ENCODE data around the gene MKRN3.

Gene MKRN3

GRCh38 chr15:23567921-23568320 is 2.4 kb downstream of the MKRN3 start:
- Histone ChIP-seq H3K4me2 (ENCODE audit: low read length) (no peak overlapping the region), H2AFZ (no peak overlapping the region), H3K79me2 (no peaks in the 10 kb centered on the region), H3K9me3 (ENCODE audit: control insufficient read depth, low read length) (no peaks in the 10 kb centered on the region), H3K36me3 (ENCODE audit: control insufficient read depth, insufficient read depth, low read length) (no peaks in the 10 kb centered on the region), H3K9ac (no peak overlapping the region), H3K4me3 (ENCODE audit: low read depth, low read length) (no peak overlapping the region), H3K4me1 (no peaks in the 10 kb centered on the region), H3K27me3 (ENCODE audit: control insufficient read depth, insufficient read depth, low read length) (no peaks in the 10 kb centered on the region), H3K27ac (no peak overlapping the region)
- TF ChIP-seq, protein P1, sequence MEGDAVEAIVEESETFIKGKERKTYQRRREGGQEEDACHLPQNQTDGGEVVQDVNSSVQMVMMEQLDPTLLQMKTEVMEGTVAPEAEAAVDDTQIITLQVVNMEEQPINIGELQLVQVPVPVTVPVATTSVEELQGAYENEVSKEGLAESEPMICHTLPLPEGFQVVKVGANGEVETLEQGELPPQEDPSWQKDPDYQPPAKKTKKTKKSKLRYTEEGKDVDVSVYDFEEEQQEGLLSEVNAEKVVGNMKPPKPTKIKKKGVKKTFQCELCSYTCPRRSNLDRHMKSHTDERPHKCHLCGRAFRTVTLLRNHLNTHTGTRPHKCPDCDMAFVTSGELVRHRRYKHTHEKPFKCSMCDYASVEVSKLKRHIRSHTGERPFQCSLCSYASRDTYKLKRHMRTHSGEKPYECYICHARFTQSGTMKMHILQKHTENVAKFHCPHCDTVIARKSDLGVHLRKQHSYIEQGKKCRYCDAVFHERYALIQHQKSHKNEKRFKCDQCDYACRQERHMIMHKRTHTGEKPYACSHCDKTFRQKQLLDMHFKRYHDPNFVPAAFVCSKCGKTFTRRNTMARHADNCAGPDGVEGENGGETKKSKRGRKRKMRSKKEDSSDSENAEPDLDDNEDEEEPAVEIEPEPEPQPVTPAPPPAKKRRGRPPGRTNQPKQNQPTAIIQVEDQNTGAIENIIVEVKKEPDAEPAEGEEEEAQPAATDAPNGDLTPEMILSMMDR (IDR thresholded peaks at IDR 0.05): no peak

- Histone ChIP-seq H2AFZ (no peak overlapping the region), H3K79me2 (no peaks in the 10 kb centered on the region), H3K27me3 (ENCODE audit: control insufficient read depth, insufficient read depth, low read length) (no peaks in the 10 kb centered on the region), H3K9me3 (ENCODE audit: control insufficient read depth, low read length) (no peaks in the 10 kb centered on the region), H3K9ac (no peak overlapping the region), H3K36me3 (ENCODE audit: control insufficient read depth, insufficient read depth, low read length) (no peaks in the 10 kb centered on the region), H3K27ac (no peak overlapping the region), H3K4me1 (no peaks in the 10 kb centered on the region), H3K4me2 (ENCODE audit: low read length) (no peak overlapping the region), H3K4me3 (ENCODE audit: low read depth, low read length) (no peak overlapping the region)
- TF ChIP-seq, protein P1 (IDR thresholded peaks at IDR 0.05): no peak
These were observed 3.9 kb downstream of the MKRN3 start for GRCh38 chr15:23569151-23569925.

- Histone ChIP-seq H3K9ac (no peak overlapping the region), H3K9me3 (ENCODE audit: control insufficient read depth, low read length) (no peaks in the 10 kb centered on the region), H3K4me1 (no peaks in the 10 kb centered on the region), H3K27me3 (ENCODE audit: control insufficient read depth, insufficient read depth, low read length) (no peaks in the 10 kb centered on the region), H3K36me3 (ENCODE audit: control insufficient read depth, insufficient read depth, low read length) (no peaks in the 10 kb centered on the region), H3K79me2 (no peaks in the 10 kb centered on the region), H3K4me3 (ENCODE audit: low read depth, low read length) (no peak overlapping the region), H3K27ac (no peak overlapping the region), H3K4me2 (ENCODE audit: low read length) (no peak overlapping the region), H2AFZ (no peak overlapping the region)
- TF ChIP-seq, protein P1 (IDR thresholded peaks at IDR 0.05): no peak
These were observed 5.0 kb downstream of the MKRN3 start for GRCh38 chr15:23570486-23570885.

DNA sequence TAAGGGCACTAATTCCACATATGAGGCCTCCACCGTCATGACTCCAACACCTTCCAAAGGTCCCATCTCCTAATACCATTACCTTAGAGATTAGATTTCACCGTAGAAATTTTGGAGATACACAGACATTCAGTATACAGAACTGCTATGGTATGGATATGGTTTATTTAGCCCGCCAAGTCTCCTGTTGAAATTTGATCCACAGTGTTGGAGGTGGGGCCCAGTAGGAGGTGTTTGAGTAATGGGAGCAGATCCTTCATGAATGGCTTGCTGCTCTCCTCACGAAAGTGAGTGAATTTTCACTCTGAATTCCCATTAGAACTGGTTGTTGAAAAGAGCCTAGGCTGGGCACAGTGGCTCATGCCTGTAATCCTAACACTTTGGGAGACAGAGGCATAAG is 7.4 kb downstream of the MKRN3 start:
- no peaks in the 10 kb centered on the region for H3K79me2 ChIP-seq

More for the DNA sequence above, 7.4 kb downstream of the MKRN3 start:
- no peak overlapping the region for H3K27ac ChIP-seq
- no peak overlapping the region for H2AFZ ChIP-seq
- no peaks in the 10 kb centered on the region for H3K27me3 ChIP-seq (ENCODE audit: control insufficient read depth, insufficient read depth, low read length)
- H3K4me1 ChIP-seq: no peaks in the 10 kb centered on the region
- no peak overlapping the region for H3K9ac ChIP-seq
- H3K9me3 ChIP-seq (ENCODE audit: control insufficient read depth, low read length): no peaks in the 10 kb centered on the region
- no peaks in the 10 kb centered on the region for H3K36me3 ChIP-seq (ENCODE audit: control insufficient read depth, insufficient read depth, low read length)
- no peak overlapping the region for H3K4me2 ChIP-seq (ENCODE audit: low read length)
- no peak overlapping the region for H3K4me3 ChIP-seq (ENCODE audit: low read depth, low read length)
- TF ChIP-seq, protein P1 (IDR thresholded peaks at IDR 0.05): no peak
